ENCODE measurements around the gene GUK1.

GUK1 gene, protein sequence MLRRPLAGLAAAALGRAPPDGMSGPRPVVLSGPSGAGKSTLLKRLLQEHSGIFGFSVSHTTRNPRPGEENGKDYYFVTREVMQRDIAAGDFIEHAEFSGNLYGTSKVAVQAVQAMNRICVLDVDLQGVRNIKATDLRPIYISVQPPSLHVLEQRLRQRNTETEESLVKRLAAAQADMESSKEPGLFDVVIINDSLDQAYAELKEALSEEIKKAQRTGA

DNA sequence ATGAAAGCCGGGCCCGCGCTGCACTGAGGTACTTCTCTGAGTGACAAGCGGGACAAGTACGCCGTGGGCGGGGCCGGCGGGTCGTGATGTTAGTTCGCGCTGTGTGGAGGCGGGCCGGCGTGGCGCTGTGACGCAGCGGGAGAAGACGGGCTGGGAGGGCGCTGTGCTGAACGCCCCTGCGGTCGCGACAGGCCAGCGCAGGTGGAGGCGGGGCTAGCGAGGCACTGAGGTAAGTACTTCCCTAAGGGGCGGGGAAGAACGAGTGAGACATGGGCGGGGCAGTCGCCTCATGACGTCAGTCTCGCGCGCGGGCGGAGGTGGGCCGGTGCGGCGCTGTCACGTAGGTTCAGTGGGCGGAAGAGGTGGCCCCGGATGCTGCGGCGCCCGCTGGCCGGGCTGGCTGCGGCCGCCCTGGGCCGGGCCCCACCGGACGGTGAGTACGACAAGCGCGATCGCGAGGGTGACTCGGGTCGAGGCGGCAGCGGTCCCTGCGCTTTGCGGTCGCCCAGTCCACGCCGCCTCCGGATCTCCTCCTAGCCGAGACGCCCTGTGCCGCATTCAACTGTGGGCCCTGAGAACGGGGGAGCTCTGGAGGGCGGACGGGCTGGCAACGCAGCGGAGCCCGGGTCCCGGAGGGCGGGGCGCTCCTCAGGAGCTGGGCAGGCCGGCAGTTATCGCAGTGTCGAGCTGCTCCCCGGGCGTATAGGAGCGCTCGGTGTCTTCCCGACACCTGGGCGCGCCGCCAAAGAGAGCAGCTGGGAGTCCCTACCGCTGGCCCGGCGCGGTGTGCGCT is at the start of gene GUK1:
GUK1 (plus strand) TSS at position 349 of the 793 bp plus-strand sequence; CDS start at position 373, 24 bp downstream.
- peak; percentile 96 for DNase-seq

DNA sequence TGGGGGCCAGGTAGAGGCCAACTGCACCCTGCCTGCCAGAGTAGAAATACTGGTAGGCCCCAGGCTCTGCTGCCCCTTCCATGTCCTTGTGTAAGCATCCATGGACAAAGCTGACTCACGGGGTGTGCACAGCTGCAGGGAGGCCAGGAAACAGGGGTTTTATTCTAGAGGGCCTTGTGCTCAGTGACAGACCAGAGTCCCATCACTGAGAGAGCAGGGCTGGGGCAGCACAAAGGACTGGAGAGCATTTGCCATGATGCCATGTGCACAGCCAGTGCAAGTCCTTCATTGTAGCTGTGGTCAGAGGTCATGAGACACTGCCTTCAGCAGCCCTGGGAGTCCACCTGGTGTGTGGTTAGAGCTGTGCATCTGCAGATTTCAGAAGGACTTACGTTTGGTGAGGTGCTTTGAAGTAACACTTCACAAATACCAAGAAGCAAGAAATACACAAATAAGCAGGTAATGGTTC is 49.4 kb upstream of the GUK1 start:
- no peak for DNase-seq

DNA sequence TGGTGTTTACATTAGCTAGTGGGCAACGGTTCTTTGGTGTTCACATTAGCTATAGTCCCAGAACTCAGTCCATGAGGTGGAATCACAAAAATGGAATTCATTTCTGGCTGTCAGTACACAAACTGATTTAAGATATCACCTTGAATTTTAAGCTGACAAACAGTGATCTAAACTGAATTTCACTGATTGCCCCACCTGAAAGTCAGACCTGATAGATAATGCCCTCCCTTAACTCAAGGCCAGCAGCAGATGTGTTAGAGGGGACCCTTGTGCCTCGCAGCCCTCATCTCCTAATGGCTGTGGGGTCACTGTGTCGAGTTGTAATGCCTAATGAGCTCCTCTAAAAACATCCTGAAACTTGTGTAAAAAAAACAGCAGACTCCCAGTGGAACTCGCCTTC is 49.0 kb upstream of the GUK1 start:
- DNase-seq, result no peak

DNA sequence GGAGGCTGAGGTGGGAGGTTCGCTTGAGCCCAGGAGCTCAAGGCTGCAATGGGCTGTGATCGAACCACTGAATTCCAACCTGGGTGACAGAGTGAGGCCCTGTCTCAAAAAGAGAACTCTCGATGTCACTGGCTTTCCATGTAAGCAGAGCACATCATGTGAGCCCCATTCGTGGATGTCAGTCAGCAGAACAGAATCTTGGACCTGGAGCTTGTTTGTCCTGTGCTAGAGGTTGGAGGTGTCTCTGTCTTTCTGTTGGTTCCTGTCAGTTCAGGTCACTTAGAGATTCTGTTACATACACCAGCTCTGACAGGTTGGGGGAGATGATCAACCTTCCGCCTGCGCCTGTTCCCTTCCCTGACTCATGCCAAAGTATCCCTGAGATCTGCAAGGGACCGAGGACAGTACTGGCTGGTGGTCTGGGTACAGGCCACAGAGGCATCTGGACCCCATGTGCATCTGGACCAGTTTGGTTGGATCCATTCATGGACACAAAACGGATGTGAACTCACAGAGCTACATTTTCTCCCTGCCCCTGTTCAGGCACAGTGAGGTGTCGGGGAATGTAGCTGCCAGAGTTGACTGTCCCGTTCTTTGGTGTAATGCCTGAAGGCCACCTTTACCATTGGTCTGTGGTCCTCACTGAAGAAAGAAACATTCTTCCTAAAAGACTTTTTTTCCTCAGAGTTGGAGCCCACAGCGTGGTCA is 47.6 kb upstream of the GUK1 start:
- DNase-seq, result no peak

DNA sequence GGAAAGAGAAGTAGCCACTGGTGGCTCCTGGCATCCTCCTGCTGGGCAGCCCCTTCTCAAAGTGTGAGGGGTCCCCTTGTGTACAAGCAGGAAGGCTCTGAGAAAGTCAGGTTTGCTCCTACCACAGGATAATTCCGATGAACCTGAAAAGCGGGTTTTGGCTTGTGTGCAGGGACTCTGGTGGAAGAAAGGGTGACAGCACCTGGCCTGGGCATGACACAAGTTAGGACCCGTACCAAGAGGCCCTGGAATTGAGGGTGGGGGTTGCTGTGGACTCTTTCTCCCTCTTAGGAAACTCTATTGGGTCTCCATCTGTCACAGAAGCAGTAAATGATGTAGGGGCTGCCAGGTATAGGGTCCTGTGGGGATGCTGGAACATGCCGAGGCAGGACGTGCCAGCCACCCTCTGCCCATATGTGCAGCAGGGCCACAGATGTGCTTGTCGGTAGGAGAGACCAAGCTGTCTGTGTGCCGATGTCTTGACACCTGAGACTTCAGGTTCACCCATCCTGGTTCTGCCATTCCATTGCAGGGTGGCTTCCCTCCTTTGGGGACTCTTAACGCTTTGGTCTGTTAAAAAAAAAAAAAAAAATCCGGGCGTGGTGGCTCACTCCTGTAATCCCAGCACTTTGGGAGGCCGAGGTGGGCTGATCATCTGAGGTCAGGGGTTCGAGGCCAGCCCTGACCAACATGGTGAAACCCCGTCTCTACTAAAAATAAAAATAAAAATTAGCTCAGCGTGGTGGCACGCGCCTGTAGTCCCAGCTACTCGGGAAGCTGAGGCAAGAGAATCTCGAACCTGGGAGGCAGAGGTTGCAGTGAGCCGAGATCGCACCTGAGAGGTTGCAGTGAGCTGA is 46.8 kb upstream of the GUK1 start:
- DNase-seq, result no peak

DNA sequence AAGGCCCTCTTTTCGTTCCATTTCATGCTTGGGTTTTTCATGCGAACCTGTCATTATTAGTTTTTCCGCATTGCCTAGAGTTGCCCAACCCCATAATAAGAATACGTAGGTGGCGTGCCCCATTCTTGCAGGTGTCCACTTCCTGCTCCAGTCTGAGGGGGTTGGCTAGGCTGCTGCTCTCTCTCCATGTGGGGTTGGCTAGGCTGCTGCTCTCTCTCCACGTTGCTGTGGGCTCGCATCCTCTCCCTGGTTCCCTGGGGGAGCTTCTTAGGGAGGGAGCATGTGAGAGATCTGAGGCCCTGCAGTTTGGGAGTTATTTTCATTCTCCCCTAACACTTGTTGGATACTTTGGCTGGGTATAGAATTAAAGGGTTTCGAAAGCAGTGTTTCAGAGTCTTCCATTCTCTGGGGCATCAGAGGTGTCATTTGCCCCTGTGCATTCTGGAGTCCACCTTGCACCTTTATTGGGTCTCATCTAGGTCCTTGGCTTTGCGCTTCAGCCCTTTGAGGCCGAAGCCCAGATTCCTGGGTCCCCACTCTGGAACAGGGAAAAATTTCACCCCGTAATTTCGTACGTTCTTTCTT is 45.6 kb upstream of the GUK1 start:
- DNase-seq, result no peak

DNA sequence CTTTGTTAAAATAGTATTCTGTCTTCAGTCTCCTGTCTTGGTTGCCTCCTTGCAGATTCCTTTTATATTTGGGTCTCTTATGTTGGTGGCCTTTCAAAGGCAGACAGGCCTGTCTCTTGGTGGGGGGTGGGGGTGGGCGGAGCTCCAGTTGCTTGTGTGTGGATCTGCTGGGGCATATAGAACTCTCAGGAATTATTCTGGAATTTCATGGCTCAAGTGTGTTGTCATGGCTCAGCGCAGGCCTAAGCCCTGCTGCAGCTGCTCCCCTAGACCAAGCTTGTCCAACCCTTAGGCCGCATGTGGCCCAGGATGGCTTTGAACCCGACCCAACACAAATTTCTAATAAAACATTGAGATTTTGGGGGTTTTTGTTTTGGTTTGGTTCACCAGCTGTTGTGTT is 44.9 kb upstream of the GUK1 start:
- no peak for DNase-seq

DNA sequence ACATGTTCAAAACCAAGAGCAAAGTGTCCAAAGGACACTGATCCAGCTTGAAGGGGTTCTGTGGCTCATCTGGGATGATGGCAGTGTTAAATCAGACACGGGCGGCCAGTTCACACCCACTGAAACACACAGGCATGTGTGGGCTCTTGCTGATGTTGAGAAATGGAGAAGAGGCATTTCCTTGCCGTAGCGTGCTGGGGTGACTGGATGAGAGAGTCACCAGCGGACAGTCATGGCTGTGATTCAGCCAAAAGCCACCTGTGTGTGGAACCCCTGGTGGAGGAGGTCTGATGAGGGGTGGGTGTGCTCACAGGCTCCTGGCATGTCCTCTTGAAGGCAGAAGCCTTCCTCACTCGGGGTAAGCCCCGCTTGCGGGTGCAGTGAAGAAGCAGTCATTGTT is 44.1 kb upstream of the GUK1 start:
- no peak for DNase-seq

DNA sequence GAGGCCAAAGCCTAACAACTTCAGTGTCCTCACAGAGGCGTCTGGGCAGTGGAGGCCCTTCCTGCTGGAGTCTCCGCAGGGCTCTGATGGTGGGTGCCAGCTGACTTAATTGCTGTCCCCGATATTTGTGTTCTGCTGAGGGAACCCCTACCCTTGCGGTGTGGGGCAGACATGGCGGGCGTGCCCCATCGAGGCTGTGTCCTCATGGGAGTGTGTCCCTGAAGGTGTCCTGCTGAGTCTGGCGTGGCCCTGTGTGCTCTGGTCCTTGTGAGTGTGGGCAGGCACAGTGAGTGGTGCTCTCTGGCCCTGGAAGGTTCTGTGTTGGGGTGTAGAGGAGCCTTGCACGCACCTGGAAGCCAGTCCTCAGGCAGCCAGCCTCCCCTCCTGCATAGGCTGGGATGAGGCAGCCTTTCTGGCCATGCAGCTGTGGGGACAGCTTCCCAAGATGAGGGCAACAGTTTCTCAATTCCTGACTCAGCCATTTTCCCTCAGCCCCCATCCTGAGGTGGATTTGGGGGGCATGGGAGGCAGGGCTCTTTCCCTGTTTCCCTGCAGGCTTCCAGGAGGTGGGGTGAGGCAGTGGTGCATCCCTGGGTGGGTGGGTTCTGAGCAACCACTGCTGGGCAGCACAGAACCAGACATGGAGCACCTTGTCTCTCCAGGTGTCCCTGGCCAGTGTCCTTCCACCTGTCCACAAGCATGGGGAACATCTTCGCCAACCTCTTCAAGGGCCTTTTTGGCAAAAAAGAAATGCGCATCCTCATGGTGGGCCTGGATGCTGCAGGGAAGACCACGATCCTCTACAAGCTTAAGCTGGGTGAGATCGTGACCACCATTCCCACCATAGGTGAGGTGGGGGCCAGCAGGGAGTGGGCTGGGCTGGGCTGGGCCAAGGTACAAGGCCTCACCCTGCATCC is 43.4 kb upstream of the GUK1 start:
- no peak for DNase-seq

DNA sequence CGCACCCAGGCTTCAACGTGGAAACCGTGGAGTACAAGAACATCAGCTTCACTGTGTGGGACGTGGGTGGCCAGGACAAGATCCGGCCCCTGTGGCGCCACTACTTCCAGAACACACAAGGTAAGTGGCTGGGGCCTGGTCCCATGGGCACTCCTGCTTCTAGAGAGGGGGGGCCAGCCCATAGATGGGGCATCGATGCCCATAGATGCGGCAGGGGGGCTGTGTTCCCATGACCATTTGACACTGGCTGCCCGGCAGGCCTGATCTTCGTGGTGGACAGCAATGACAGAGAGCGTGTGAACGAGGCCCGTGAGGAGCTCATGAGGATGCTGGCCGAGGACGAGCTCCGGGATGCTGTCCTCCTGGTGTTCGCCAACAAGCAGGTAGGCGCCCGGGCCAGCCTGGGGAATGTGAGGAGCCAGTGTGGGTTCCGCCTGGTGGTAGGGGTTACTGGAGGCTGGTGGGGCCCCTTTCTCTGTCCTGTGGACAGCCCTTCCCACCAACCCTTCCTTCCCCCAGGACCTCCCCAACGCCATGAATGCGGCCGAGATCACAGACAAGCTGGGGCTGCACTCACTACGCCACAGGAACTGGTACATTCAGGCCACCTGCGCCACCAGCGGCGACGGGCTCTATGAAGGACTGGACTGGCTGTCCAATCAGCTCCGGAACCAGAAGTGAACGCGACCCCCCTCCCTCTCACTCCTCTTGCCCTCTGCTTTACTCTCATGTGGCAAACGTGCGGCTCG is 42.6 kb upstream of the GUK1 start:
- DNase-seq, result no peak

DNA sequence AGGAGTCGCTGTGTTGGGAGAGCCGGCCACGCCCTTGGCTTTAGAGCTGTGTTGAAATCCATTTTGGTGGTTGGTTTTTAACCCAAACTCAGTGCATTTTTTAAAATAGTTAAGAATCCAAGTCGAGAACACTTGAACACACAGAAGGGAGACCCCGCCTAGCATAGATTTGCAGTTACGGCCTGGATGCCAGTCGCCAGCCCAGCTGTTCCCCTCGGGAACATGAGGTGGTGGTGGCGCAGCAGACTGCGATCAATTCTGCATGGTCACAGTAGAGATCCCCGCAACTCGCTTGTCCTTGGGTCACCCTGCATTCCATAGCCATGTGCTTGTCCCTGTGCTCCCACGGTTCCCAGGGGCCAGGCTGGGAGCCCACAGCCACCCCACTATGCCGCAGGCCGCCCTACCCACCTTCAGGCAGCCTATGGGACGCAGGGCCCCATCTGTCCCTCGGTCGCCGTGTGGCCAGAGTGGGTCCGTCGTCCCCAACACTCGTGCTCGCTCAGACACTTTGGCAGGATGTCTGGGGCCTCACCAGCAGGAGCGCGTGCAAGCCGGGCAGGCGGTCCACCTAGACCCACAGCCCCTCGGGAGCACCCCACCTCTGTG is 41.7 kb upstream of the GUK1 start:
- no peak for DNase-seq

DNA sequence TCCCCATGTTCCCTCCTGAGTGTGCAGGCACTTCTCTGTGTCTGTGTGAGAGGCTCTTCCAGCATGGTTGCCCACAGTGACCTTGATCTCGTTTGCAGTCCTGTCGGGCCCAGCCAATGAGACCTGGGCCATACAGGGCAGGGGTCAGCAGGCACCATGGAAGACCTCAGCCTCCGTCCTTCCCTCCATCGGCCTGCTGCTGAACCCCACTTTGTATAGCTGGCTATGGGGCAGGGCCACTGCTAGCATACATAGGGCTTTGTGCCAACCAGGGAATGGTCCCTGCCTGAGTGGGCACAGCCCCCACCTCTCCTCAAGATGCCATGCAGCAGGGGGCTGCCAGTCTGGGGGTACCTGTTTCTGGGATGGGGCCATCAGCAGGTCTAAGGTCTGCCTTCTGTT is 40.7 kb upstream of the GUK1 start:
- DNase-seq, result no peak

DNA sequence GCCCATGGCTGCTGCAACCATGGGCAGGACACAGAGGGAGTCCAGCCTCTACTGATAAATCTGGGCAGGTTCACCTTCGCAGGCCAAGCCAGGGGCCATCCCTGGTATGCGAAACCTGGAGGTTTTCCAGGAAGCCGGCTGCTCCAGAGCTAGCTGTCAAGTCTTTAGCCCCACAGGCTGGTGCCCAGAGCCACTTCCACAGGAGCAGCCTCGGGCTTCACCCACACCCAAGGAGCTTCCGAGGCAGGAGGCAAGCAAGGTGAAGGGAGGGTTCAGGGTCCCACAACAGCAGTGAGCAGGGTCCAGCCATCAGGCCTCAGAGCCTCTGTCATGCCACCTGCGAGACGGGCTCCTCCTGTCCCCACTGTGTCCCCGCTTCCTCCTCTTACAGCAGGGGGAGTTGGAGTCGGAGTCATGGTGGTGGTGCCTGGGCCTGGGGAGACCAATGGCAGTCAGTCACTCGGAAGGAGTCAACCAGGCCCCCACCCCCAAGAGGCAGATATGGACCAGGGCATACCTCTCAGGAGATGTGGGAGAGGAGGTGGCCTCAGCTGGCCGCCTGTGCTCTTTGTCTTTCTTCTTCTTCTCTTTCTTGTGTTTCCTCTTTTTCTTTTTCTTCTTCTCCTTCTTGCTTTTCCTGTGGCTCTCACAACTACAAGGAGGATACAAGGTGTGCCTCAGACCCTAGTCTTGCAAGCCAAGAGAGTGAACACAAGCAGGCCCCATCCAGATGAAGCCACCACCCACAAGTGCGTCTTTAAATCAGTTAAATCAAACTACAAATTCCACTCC is 39.1 kb upstream of the GUK1 start:
- DNase-seq, result no peak

DNA sequence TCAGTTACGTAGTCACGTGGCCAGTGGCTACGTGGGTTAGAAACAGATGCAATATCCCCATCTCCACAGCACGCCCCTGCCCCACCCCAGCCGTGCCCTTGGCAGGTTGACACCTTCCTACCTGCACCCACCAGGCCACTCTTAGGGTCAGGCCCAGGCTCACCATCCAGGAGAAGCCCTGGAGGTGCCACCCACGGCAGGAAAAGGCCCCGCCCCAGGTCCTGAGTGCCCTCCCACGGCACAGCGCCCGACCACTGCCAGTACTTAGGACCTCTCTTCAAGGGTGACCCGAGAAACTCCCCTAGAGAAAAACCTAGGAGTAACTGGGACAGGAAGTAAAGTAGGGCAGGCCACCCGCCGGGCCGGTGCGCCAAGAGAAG is 38.5 kb upstream of the GUK1 start:
- DNase-seq, result no peak

DNA sequence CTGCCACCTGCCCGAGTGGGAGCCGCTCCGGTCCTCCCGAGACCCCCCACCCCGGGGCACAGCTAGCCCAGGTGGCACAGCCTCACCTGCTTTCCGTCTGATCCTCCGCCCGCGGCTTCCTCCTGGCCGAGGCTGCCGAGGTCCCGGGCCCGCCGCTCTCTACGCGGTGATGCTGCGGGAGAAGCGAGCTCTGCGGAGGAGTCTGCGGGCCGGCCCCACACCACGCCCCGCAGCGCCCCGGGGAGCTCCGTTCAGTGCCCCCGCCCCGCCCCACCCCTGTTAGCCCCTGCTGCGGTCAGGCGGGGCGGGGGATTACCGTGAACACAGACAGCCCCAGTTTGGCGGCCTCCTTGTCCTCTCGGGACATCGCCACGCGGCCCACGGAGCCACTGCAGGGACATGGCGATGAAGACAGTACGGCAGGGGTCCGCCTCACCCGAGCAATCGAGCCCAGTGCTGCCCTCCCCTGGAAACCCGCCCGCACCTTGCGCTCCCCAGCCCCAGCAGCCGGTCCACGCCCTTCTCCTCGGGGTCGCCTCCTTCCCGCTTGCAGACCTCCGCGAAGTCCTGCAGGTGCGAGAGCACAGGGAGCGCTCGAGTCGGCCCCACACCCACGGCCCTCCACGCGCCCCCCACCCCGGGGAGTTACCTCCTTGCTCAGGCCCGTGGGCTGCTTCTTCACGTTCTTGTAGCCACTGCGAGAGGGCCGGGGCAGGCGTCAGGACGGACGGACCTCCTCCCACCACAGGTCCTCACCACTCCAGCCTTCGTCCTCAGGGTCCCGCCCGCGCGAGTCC is 37.9 kb upstream of the GUK1 start:
- peak; percentile 5 for DNase-seq

DNA sequence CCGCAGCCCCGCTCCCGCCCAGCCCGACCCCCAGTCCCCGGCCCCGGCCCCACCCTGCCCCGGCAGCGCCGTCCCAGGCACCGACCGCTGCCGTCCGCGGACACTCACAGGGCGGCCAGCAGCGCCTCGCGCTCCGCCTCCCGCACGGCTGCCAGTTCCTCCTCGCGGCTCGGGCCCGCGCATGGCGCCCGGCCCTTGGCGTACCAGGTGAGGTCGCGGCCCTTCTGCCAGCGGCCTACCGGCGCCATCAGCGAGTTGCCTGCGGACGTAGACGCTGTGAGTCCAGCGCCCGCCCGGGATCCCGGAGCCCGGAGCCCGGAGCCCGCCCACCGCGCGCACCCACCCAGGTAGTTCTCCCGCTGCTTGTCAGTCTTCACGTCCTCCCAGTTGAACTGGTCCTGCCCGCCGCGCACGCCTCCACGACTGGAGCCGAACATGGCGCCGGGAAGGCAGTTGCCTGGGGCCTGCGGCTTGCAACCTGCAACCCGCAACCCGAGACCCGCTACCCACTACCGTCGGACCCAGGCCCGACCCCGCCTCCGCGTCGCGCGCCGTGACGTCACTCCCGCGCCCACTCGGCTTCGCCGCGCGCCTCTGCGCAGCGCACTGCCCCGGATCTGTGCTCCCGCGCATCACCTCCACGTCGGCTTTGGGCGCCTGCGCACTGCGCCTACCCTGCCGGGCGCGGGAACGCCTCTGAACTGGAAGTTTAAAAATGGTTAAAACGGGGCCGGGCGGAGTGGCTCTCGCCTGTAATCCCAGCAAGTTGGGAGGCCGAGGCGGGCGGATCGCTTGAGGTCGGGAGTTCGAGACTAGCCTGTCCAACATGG is 37.1 kb upstream of the GUK1 start, which contains the start of gene C1orf35:
C1orf35 (minus strand) TSS at position 535 of the 830 bp plus-strand sequence; CDS start at position 437, 98 bp downstream.
- peak; percentile 73 for DNase-seq

DNA sequence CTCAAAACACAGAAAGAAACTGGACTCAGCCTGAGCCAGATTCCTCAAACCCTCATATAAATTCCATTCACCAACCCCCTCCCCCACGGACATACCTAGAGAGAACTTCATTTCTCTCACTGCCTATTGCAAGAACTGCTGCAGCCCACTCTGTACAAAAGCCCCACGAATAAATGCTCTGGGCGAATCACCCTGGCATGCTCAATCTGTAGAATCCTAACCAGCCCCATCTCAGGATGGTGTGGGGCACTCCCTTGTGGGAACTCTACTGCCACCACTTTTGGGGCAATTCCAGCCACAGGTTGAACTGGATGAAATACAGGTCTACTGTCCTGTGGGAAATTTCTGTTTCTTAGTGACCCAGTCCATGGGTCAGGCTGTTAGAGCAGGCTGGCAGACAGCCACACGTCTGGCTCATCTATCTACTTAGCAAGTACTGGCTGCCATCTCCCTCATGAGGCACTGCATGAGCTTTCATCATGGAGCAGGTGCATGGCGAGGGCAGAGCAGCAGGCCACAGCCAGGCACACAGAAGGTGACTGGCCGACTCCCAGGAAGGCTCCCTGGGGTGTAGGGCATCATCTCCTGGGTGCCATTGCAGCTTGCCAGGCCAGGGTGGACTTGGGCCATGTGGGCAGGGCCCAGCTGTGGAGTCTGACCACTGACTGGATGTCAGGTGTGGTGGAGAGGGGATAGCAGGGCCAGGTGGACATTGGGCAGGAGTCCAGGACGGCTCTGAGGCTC is 35.4 kb upstream of the GUK1 start:
- no peak for DNase-seq
